Head of caudate nucleus (tissue), 42 donors: Measurements from ENCODE around the gene SLC12A9.
"Not testable (repeated sequence)": the region's sequence is repeated elsewhere in the genome, so short reads cannot be mapped to it uniquely, and the experiment has no call there.

Experiments used
- DNase-seq, 42 donors: peaks; one replicate each; pipeline versions ENCODE4 v3.0.0 to v3.0.0-alpha.2; 2020 to 2021; ENCODE audit warnings: mixed read lengths in 7 of 42
- intact Hi-C: fragments of 100-400 bp; cut with DNase I; formaldehyde crosslinking; loops from one replicate; pipeline ENCODE4 v1.15.0; 2022

Gene SLC12A9, protein sequence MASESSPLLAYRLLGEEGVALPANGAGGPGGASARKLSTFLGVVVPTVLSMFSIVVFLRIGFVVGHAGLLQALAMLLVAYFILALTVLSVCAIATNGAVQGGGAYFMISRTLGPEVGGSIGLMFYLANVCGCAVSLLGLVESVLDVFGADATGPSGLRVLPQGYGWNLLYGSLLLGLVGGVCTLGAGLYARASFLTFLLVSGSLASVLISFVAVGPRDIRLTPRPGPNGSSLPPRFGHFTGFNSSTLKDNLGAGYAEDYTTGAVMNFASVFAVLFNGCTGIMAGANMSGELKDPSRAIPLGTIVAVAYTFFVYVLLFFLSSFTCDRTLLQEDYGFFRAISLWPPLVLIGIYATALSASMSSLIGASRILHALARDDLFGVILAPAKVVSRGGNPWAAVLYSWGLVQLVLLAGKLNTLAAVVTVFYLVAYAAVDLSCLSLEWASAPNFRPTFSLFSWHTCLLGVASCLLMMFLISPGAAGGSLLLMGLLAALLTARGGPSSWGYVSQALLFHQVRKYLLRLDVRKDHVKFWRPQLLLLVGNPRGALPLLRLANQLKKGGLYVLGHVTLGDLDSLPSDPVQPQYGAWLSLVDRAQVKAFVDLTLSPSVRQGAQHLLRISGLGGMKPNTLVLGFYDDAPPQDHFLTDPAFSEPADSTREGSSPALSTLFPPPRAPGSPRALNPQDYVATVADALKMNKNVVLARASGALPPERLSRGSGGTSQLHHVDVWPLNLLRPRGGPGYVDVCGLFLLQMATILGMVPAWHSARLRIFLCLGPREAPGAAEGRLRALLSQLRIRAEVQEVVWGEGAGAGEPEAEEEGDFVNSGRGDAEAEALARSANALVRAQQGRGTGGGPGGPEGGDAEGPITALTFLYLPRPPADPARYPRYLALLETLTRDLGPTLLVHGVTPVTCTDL

GRCh38 chr7:100852048-100852872 is at the start of gene SLC12A9:
SLC12A9 (plus strand) TSS chr7:100852713; CDS start chr7:100854198, 1,485 bp downstream.
- peak; percentile 77 to 96 (median 92) for DNase-seq
- intact Hi-C loops: loop anchor here (5.0 kb wide), 1 partner anchor 145 kb away; the partner anchor contains the start of gene POP7

DNA sequence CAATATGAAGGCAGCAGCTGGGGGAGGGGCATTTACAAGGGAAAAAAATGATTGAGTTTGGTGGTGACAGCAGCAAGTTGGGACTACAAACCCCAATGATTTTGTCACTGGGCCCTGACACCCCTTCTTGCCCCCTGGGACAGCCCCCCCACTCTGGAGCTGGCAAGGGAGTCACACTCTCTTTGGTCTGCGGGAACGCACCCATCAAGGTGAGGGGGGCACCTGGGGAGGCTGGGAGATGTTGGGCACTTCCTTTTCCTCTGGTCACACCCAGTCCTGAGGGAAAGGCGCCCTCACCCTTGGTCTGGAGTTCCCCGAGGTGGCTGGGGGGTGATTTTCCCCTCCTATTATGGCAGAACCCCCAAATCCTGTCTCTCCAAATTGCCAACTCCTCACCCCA is 49.6 kb upstream of the SLC12A9 start:
- no peak for DNase-seq
- intact Hi-C loops: no loop called here

GRCh38 chr7:100803398-100804161 is 48.9 kb upstream of the SLC12A9 start:
- DNase-seq: peak; percentile 36 to 86 (median 68)
- intact Hi-C loops: no loop called here

- intact Hi-C loops: no loop called here
- DNase-seq: no peak
Measured at GRCh38 chr7:100804681-100805431, 47.7 kb upstream of the SLC12A9 start.

DNA sequence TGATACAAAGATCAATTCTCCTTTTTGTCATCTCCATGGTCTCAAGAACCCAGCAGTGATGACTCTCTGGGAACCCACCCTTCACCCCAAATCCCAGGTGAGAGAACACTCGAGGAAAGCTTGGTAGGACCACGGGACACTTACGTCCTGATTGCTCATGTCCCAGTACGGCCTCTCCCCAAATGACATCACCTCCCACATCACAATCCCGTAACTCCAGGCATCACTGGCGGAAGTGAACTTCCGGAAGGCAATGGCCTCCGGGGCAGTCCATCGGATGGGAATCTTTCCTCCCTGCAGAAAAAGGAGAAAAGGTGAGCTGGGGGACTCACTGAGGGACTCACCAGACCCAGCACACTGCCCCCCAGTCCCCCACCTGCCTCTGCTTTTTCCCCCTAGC is 46.2 kb upstream of the SLC12A9 start:
- intact Hi-C loops: no loop called here
- no peak for DNase-seq

DNA sequence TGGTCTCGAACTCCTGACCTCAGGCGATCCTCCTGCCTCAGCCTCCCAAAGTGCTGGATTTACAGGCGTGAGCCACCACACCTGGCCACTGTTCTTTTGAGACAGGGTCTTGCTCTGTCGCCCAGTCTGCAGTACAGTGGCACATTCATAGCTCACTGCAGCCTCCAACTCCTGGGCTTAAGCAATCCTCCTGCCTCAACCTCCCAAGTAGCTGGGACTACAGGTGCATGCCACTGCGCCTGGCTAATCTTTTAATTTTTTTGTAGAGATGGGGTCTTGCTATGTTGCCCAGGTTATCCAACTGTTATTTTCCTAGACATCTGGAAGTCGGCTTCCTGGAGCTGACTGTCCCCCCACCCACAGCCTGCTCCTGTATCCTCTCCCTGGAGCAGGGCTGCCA is 45.6 kb upstream of the SLC12A9 start:
- DNase-seq, intact Hi-C loops: not testable (repeated sequence)

DNA sequence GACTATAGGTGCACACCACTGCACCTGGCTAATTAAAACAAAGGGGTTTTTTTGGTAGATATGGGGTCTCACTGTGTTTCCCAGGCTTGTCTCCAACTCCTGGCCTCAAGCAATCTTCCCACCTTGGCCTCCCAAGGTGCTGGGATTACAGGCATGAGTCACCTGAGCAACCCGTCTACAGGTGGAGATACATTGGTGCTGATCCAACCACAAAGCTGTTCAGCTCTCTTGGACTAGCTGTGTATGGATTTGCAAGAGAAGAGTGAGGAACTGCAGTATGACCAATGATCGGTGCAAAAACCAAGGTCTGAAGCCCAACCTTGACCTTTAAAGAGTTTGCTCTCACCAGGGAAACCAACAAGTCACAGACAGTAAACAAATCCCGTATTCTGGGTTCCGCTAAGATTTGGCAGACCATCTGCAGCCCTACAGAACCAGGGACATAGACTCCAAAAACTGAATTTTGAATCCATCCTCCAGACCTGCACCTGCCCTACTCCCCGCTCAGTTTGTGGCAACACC is 44.1 kb upstream of the SLC12A9 start:
- DNase-seq: no peak
- intact Hi-C loops: no loop called here

DNA sequence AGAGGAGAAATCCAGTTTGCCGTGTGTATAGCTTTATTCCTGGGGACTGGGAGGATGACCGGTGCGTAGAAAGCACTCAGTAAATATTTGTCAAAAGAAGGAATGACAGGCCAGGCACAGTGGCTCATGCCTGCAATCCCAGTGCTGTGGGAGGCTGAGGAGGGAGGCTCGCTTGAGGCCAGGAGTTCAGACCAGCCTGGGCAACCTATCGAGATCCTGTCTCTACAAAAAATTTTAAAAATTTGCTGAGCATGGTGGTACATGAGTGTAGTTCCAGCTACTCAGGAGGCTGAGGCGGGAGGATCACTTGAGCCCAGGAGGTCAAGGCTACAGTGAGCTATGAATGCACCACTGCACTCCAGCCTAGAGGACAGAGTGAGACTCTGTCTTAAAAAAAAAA is 41.0 kb upstream of the SLC12A9 start:
- intact Hi-C loops: no loop called here
- no peak for DNase-seq

DNA sequence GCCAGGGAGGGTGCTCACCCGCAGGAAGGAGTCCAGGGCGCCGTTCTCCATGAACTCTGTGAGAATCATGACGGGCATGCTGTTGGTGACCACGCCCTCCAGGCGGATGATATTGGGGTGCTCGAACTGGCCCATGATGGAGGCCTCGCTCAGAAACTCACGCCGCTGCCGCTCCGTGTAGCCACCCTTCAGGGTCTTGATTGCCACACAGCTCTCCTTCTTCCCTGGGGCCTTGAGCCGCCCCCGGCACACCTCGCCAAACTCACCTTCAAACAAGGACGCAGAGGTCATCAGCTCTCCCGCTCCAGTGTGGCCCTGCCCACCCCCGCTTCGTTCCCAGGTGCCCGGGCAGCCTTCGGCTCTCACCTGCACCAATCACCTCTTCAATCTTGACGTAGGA is 39.8 kb upstream of the SLC12A9 start:
- DNase-seq: no peak
- intact Hi-C loops: no loop called here

GRCh38 chr7:100816515-100816914 is 36.0 kb upstream of the SLC12A9 start:
- DNase-seq, intact Hi-C loops: not testable (repeated sequence)

- DNase-seq: no peak
- intact Hi-C loops: no loop called here
Measured at GRCh38 chr7:100817097-100817496, 35.4 kb upstream of the SLC12A9 start.

DNA sequence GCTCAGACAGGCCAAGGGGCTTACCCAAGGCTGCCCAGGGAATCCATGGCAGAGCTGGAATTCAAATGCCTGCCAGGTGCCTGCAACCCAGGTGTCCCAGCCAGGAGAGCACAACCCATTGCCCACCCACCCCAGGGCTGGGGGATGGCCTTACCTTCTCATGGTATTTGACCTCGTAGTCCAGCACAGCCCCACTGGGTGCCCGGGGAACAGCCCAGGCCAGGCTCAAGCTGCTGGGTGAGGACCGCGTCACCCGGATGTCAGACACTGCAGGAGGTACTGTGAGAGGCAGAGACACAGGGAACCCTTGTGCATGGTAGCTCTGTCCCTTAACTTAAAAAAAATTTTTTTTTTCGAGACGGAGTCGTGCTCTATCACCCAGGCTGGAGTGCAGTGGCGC is 34.1 kb upstream of the SLC12A9 start:
- DNase-seq: no peak
- intact Hi-C loops: no loop called here

- intact Hi-C loops: no loop called here
- no peak for DNase-seq
Measured at GRCh38 chr7:100818825-100819224, 33.7 kb upstream of the SLC12A9 start.

- intact Hi-C loops: no loop called here
- DNase-seq: no peak
Measured at GRCh38 chr7:100819586-100819985, 32.9 kb upstream of the SLC12A9 start.

- DNase-seq: no peak
- intact Hi-C loops: no loop called here
Measured at GRCh38 chr7:100822236-100823139, 30.0 kb upstream of the SLC12A9 start.

DNA sequence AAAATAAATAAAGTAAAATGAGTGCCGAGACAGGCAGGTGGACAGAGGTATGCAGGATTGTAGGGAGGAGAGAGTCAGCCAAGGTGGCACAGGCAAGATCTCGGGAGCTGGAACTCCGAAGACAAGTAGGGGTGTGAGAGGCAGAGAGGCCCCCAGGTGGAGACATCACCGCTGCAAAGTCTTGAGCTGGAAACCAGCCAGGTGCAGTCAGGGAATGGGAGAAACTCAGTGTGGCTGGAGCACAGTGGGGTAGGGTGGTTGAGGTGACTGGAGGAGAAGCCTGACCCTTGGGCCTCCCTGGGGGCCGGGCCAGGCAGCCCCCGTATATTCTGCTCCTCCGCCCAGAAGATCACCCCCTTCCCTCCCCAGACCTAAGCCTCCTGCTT is 29.4 kb upstream of the SLC12A9 start:
- no peak for DNase-seq
- intact Hi-C loops: no loop called here

- no peak for DNase-seq
- intact Hi-C loops: no loop called here
Measured at GRCh38 chr7:100823534-100823933, 29.0 kb upstream of the SLC12A9 start.
